WTC11 (cell line): ENCODE measurements around the gene ALPK1.

Experiments used
- CREB1 ChIP-seq: sonication (generic); formaldehyde crosslinking; IDR thresholded peaks from 2 replicates; pipeline ENCODE4 v1.8.0; 2023; ENCODE audit warnings: mild to moderate bottlenecking, missing genetic modification reagents
- FOXJ3 ChIP-seq: sonication (generic); formaldehyde crosslinking; IDR thresholded peaks from 2 replicates; pipeline ENCODE4 v1.9.0; 2021; ENCODE audit warnings: missing genetic modification reagents, mild to moderate bottlenecking, borderline replicate concordance
- TEAD4 ChIP-seq: sonication (generic); formaldehyde crosslinking; IDR thresholded peaks from 2 replicates; pipeline ENCODE4 v1.8.0; 2022; ENCODE audit warnings: mild to moderate bottlenecking, missing genetic modification reagents
- TF ChIP-seq, protein P1 (sequence below): fragments of 250-450 bp; sonication (Bioruptor Pico); IDR thresholded peaks from 2 replicates; pipeline ENCODE4 v1.9.0; 2021; ENCODE audit warnings: mild to moderate bottlenecking, borderline replicate concordance
- TF ChIP-seq, protein P2 (sequence below): fragments of 200-600 bp; IDR thresholded peaks from 2 replicates; pipeline ENCODE4 v1.8.0; 2022; ENCODE audit warnings: antibody characterized with exemption

DNA sequence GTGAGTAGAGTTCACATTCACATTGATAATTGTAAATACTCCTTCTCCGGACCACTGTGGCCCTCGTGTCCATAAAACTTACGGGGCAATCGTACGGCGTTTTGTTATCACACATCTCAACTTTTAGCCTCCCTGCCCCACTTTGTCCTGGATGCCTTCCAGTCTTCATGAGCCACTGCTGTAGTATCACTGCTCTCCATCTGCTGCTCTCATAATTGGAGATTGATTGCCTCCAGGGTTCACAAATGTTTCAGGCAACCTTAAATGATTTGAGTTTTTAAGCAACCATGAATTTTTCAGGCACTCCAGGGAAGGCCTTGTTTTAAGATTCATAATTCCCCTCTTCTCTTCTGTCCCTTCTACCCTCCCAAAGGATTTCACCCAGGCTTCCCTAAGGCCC is 28.4 kb downstream of the ALPK1 start:
- no peak for TF ChIP-seq TEAD4
- TF ChIP-seq, protein P1, sequence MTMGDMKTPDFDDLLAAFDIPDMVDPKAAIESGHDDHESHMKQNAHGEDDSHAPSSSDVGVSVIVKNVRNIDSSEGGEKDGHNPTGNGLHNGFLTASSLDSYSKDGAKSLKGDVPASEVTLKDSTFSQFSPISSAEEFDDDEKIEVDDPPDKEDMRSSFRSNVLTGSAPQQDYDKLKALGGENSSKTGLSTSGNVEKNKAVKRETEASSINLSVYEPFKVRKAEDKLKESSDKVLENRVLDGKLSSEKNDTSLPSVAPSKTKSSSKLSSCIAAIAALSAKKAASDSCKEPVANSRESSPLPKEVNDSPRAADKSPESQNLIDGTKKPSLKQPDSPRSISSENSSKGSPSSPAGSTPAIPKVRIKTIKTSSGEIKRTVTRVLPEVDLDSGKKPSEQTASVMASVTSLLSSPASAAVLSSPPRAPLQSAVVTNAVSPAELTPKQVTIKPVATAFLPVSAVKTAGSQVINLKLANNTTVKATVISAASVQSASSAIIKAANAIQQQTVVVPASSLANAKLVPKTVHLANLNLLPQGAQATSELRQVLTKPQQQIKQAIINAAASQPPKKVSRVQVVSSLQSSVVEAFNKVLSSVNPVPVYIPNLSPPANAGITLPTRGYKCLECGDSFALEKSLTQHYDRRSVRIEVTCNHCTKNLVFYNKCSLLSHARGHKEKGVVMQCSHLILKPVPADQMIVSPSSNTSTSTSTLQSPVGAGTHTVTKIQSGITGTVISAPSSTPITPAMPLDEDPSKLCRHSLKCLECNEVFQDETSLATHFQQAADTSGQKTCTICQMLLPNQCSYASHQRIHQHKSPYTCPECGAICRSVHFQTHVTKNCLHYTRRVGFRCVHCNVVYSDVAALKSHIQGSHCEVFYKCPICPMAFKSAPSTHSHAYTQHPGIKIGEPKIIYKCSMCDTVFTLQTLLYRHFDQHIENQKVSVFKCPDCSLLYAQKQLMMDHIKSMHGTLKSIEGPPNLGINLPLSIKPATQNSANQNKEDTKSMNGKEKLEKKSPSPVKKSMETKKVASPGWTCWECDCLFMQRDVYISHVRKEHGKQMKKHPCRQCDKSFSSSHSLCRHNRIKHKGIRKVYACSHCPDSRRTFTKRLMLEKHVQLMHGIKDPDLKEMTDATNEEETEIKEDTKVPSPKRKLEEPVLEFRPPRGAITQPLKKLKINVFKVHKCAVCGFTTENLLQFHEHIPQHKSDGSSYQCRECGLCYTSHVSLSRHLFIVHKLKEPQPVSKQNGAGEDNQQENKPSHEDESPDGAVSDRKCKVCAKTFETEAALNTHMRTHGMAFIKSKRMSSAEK, result no peak
- TF ChIP-seq, protein P2, sequence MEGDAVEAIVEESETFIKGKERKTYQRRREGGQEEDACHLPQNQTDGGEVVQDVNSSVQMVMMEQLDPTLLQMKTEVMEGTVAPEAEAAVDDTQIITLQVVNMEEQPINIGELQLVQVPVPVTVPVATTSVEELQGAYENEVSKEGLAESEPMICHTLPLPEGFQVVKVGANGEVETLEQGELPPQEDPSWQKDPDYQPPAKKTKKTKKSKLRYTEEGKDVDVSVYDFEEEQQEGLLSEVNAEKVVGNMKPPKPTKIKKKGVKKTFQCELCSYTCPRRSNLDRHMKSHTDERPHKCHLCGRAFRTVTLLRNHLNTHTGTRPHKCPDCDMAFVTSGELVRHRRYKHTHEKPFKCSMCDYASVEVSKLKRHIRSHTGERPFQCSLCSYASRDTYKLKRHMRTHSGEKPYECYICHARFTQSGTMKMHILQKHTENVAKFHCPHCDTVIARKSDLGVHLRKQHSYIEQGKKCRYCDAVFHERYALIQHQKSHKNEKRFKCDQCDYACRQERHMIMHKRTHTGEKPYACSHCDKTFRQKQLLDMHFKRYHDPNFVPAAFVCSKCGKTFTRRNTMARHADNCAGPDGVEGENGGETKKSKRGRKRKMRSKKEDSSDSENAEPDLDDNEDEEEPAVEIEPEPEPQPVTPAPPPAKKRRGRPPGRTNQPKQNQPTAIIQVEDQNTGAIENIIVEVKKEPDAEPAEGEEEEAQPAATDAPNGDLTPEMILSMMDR, result no peak
- TF ChIP-seq FOXJ3 (CRISPR knock-in tag), result no peak
- TF ChIP-seq CREB1 (CRISPR knock-in tag), result no peak
